Kasumi-1 (cell line): ENCODE data around the gene ZNF764.
"Not testable (repeated sequence)": the region's sequence is repeated elsewhere in the genome, so short reads cannot be mapped to it uniquely, and the experiment has no call there.

ENCODE experiments used
- DNase-seq, 2 experiments: peaks; one replicate each; lab custom pipeline; 2025; lab: John Stamatoyannopoulos, UW

Gene ZNF764

GRCh38 chr16:30548416-30549253, 9.5 kb downstream of the ZNF764 start:
- no peak for DNase-seq

- DNase-seq, result peak in 1 of 2 experiments; percentile 32
Measured at GRCh38 chr16:30546115-30546514, 12.1 kb downstream of the ZNF764 start.

DNA sequence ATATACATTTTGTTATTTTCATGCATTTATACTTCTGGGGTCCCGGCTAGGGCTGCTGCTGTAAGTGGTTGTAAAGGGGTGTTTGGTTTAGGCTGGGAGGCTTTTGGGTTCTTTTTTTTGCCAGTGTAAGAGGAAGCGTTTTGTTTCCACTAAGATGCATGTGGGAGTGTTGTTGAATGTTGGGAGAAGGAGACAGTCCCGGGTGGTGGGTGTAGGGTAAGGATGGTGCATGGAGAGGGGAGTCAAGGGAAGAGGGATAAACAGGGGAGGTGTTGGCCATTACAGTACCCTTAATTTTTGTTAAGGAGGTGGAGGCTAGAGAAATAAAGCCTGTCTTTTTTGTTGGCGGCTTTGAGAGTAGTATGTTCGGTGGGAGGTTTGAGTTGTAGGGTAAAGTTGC, 15.1 kb downstream of the ZNF764 start:
- DNase-seq, result no peak

- no peak for DNase-seq
Measured at GRCh38 chr16:30541502-30542329, 16.5 kb downstream of the ZNF764 start.

DNA sequence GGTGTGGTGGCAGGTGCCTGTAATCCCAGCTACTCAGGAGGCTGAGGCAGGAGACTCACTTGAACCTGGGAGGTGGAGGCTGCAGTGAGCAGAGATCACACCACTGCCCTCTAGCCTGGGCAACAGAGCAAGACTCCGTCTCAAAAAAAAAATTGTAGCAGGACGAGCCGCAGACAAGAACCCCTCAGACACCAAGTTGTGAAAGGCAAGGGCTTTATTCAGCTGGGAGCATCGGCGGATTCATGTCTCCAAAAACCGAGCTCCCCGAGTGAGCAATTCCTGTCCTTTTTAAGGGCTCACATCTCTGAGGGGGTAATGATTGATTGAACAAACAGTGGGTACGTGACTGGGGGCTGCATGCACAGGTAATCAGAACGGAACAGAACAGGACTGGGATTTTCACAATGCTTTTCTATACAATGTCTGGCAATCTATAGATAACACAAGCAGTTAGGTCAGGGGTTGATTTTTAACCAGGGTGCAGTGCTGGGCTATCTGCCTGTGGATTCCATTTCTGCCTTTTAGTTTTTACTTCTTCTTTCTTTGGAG, 17.2 kb downstream of the ZNF764 start:
- DNase-seq, result not testable (repeated sequence)

DNA sequence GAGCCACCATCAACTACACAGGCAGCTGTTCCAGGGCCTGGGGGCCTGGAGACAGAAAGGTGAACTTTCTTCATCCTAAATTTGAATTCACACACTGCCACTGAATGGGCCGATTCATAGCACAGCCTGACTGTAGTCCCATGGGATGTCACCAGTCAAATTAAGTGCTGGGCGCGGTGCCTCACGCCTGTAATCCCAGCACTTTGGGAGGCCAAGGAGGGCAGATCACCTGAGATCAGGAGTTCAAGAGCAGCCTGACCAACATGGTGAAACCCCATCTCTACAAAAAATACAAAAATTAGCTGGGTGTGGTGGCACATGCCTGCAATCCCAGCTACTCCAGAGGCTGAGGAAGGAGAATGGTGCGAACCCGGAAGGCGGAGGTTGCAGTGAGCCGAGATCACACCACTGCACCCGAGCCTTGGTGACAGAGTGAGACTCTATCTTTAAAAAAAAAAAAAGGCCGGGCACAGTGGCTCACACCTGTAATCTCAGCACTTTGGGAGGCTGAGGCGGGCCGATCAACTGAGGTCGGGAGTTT, 18.1 kb downstream of the ZNF764 start:
- not testable (repeated sequence) for DNase-seq

GRCh38 chr16:30539000-30539964, 18.9 kb downstream of the ZNF764 start:
- DNase-seq, result no peak

DNA sequence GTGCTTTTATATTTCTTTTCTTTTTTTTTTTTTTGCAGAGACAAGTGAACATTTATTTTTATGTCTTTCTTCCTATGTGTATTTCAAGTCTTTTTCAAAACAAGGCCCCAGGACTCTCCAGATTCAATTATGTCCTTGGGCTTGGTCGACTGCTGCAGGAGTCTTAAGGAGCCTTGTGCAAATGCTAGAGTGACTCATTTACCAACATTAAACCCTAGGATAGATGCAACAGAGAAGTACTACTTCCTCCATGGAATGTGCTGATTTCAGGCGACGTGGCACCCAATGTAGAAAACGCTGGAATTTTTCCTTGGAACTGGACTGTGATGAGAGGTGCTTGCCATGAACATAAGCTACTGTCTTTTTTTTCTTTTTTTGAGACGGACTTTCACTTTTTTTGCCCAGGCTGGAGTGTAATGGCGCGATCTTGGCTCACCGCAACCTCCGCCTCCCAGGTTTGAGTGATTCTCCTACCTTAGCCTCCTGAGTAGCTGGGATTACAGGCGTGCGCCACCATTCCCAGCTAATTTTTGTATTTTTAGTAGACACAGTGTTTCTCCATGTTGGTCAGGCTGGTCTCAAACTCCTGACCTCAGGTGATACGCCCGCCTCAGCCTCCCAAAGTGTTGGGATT, 21.7 kb downstream of the ZNF764 start:
- not testable (repeated sequence) for DNase-seq

DNA sequence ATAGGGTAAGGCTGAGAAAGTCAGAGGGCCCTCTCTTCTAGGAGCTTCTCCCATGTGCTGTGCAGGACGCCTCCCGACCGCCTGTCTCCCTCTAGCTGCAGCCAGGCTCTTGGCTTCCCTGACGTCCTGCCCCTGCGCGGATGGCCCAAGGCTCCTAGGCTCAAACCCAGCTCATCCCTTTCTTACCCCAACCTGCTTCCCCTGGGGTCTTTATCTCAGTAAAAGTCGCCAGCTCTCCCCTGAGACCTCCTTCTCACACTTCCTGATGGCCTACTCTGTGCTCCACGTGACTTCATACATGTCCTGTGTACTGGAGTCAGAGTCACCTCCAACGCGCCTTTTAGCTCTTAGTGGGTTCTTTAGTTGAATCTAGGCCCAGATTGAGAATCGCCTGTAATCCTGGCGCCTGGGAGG, 22.4 kb downstream of the ZNF764 start:
- peak in 1 of 2 experiments; percentile 43 for DNase-seq

DNA sequence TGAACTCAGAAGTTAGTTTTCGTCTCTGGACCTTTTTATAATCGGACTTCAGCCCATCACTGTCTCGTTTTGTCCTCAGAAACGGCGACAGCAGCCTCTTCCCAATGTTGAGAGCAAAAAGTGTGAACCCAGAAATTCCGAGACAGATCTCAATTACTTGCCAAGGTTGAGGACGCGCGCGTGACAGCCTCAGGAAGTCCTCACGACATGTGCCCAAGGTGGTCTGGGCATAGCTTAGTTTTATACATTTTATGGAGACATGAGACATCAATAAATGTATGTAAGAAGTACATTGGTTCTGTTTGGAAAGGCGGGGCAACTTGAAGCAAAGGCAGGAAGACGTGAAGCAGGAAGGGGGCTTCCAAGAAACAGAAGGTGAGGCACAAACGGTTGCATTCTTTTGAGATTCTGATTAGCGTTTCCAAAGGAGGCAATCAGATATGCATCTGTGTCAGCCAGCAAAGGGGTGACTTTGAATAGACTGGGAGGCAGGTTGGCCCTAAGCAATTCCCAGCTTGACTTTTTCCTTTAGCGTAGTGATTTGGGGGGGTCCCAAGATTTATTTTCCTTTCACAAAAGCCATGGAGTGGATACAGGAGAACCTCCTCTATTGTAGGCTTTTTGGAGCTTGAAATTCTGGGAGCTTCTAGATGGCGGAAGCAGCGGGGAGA, 22.9 kb downstream of the ZNF764 start:
- DNase-seq, result peak in 1 of 2 experiments; percentile 37

- peak; percentile 37 to 50 for DNase-seq
Measured at GRCh38 chr16:30534368-30535105, 23.6 kb downstream of the ZNF764 start, which contains the start of gene ZNF747. Gene ZNF747 (minus strand): TSS chr16:30534858. CDS start chr16:30534679, 179 bp downstream.

GRCh38 chr16:30533748-30534367, 24.3 kb downstream of the ZNF764 start:
- DNase-seq, result no peak

DNA sequence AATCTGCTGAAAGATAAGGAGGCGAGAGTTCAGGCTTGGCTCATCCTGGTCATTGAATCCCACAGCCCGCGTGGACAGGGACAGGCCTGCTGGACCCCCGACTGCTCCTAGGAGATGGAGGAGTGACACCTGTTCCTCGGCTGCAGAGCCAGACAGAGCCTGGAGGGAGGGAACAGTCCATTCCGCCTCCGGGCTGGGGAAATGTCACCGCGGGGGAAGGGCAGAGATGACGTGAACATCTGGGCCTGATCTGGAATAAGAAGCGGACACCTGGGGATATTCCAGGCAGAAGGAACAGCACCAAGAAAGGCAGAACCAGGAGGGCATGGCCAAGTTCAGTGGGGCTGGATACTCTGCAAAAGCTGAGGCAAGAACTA, 25.0 kb downstream of the ZNF764 start:
- no peak for DNase-seq

DNA sequence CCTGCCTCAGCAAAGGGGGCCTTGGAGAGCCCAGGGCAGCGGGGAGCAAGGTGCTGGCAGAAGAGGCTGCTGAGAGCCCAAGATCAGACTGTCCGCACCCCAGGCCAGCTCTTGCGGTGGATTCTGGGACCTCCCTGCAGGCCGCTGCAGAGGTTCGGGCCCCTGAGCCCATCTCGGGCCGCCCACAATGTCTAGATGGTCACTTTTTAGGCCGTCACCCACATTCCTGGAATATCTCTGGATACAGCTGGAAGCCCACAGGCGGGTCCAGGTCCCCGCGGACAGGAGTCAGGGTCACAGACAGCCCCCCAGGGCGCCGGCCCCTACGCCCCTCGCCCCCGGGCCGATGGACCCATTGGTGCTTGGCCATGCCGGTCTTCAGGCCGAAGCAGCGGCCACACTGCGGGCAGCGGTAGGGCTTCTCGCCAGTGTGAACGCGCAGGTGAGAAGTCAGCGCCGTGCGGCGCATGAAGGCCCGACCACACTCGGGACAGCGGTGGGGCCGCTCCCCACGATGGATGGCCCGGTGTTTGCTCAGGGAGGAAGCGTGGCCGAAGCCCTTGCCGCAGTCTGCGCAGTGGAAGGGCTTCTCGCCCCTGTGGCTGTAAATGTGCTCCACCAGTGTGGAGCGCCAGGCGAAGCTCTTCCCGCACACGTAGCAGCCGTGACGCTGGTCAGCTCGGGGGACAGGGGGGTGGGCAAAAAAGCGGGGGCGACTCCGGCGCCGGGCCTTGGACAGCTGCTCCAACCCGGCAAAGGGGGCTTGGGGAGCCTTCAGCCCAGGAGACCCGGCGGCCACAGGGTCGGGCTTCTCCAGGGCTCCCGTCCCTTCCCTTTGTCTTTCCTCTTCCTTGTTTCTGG, 25.7 kb downstream of the ZNF764 start:
- DNase-seq, result no peak

GRCh38 chr16:30530163-30531037, 27.8 kb downstream of the ZNF764 start:
- no peak for DNase-seq

GRCh38 chr16:30528799-30529457, 29.2 kb downstream of the ZNF764 start:
- no peak for DNase-seq
